ENCODE results near the gene C4orf46.

- TF ChIP-seq TCF12 (IDR thresholded peaks at IDR 0.05) (no peak), CTCF (IDR thresholded peaks at IDR 0.05) (no peak), POLR2AphosphoS5 (IDR thresholded peaks at IDR 0.05; ENCODE audit: low read depth, low read length) (no peak), RAD21 (IDR thresholded peaks at IDR 0.05; ENCODE audit: low read length) (no peak)
Measured at GRCh38 chr4:158669310-158669709, 2.4 kb downstream of the C4orf46 start.

Data from SK-N-SH (cell line).